Hematopoietic multipotent progenitor cell treated with erythropoietin and hydrocortisone succinate and interleukin-3 and kit ligand, for 8 days (in vitro differentiated cells): Measurements from ENCODE around the gene SRCAP.
A peak's percentile ranks its signal among the peaks of the same experiment; 100 is the strongest.

Source experiments
- DNase-seq: peaks from one replicate; pipeline ENCODE4 v3.0.0-alpha.2; 2015

The SRCAP gene

DNA sequence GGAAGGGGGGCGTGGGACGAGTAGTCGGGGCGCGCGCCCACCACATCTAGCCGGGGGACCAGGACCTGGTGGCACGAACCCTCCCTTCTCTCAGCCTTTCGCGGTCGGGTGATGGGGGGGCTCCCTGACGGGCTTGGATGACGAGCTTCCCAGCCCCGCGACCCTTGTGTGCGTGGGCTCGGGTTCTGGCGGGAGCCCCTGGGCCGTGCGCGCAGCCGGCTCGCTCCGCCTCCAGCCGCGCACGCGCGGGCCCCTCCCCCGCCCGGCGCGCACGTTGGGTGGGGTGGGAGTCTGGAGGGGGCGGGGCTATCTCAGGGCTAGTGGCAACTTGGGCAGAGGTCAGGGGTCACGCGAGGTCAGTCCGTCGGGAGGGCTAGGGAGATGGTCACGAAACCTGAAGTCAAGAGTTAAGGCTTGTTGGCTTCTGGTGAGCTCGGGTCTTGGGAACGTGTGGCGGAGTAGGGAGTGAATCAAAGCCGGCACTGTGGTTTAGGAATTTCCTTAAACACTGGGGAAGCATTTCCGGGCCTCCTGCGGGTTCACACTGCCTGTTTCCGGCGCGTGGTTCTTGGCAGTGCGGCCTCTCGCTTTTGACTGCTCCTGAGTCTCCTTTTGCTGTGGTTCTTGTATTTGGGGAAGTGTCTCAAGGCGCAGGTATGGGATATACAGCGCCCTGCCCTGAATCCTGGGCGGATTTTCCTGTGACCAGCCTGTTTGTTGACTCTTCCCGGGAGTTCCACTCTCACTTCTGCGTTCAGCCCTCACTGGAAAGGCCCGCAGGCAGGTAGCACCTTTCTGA is at the start of gene SRCAP:
TSS of gene SRCAP (plus strand) at position 356 of the 799 bp plus-strand sequence. CDS start 1,654 bp downstream, outside the sequence.
- DNase-seq = peak; percentile 84

DNA sequence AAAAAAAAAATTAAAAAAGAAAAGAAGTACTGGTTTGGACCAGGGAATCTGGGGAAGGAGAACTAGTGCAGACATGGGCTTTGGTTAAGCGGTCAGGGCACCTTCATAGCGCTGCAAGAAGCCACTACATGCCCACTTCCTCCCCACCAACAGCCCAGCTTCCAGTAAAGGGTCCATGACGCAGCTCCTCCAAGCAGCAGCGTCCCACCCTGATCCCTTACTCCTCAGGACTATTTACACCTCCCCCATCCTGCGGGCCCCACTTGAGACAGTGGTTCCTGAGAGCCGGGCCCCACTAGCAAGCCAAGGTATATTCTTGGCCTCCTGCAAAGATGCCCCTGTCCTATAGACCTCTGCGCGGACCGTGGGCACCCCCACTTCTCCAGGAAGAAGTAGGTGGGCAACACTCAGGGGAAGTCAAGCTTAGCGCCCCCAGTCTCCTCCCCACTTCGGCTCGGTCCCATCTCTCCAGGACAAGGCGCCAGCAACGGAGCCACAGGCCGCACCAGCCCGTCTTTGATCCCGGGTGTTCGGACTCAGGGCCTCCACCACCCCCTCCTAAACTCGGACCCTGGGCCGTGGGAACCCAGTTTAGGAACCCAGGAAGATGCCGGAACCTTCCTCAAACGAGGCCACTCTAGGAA is 49.1 kb upstream of the SRCAP start:
- DNase-seq = peak; percentile 33

DNA sequence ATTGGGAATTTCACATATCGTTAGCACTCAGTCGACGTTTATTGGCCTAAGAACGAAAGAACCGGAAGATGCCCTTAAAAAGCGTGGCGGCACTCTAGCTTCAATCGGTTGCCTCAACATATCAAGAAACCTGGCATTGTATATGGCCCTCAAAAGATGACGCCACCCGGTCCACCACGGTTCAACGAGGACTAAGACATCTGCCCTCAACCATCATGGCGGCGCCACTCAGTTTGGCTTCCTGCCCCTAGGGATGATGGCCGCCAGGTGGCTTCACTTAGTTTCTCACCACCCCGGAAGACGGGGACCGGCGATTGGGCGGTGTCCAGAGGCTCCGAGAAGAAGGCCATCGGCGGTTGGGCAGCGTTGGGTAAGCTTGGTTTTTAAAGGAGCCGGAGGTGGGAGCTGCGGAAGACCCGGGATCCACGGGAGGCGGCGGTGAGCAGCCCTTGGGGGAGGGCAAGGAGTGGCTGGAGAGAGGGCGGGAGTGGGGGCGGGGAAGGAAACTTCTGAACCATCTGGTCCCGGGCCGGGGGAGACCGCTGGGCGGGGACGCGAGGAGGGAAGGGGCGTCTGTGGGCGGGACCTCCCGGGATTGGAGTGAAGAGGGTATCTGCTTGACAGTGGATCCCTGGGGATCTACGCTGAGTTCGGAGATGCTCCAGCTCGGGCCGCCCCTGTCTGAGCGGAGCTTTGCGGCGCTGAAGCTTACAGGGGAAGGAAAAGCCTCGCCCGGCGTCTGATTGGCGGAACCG is 48.4 kb upstream of the SRCAP start, which contains the start of gene PRR14:
TSS of gene PRR14 (plus strand) at position 592 of the 755 bp plus-strand sequence. CDS start 686 bp downstream, outside the sequence.
- DNase-seq = peak; percentile 100

DNA sequence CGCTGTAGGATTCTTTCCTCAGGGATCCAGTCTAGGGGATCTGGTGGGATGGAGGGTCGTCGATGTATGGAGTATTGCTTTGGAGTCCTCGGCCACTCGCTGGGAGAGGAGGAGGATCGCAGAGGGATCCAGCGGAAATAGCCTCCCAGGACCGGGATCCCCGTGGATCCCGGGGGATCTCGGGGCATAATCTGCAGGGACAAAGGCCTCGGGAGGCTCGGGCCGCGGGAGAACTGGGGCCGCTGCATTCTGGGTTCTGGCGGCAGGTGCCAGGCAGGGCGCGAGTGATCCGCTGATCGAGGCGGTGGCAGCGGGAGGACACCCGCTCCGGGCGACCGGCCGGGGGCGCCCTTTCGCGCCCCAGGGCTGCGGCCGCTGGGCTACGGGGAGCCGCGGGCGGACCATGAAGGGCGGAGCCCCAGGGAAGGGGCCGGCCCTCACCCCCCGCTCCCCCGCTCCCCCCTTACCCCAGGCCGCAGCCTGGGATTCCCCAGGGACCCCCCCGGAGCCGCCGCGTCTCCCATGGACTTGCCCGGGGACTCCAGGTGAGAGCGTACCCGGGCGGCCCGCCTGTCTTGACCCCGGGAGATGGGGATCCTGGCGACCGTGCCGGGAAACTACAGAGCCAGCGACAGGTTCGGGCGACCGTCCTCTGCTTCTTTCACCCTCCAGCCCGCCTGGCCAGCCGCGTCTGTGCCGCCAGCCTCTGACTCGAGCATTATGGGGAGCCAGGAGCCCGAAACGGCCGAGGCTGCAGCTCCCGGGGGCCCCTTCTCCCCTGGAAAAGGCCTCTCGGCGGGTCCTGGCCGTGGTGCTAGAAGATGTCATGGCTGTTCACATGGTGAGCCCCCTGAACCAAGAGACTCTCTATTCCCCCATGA is 47.6 kb upstream of the SRCAP start:
- DNase-seq = peak; percentile 79

DNA sequence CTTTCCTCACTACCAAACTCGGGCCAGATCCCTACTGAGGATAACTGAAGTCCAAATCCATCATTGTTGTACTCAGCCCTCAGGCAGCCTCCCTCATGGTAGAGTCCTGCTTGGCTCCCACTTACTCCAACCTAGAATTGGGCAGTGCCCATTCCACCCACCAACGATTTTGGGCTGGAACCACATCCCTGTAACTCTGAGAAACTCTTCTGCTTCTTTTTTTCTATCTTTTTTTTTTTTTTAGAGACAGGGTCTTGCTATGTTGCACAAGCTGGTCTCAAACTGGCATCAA is 47.0 kb upstream of the SRCAP start:
- DNase-seq = no peak

DNA sequence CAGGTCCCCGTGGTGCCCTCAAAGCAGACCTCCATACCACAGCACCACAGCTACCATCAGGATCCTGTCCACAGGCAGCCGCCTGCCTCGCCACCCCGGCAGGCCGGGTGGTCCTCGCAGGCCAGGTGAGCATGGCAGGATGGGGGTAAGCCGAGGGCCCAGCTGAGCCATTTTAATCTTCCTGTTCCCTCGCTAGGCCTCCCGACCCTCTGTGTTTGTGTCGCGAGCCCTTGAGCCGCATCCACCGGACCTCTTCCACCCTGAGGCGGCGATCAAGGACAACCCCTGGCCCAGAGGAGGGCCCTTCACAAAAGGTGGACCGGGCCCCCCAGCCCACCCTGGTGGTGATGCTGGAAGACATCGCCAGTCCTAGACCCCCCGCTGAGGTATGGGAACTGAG is 46.3 kb upstream of the SRCAP start:
- DNase-seq = no peak

DNA sequence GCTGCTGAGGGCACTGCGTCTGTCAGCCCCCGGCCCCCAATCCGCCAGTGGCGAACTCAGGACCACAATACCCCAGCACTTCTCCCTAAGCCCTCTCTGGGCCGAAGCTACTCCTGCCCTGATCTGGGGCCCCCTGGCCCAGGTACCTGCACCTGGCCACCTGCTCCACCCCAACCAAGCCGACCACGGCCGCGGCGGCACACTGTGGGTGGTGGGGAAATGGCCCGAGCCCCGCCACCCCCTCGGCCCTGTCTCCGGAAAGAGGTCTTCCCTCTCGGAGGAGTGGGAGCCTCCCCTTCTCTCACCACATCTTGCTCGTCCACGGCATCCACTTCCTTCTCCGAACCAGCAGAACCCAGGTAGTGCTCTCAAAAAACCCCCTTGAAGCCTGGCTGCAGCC is 44.1 kb upstream of the SRCAP start:
- DNase-seq = no peak

DNA sequence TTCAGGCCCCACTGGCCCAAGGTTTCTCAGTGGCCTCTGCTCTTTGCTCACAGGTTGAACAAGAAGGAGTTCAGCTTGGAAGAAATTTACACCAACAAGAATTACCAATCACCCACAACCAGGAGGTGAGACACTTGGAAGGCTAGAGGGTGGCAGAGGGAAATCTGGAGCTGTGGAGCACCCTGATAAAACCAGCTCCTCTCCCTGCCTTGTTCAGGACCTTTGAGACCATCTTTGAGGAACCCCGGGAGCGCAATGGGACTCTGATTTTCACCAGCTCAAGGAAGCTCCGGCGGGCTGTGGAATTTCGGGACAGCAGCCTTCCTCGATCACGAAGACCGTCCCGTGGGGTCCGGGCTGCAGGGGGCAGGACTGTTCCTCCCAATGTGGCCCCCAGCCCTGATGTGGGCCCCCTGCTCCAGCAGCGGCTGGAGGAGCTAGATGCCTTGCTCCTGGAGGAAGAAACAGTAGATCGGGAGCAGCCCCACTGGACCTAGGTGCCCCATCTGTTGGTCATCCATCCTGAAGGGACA is 43.1 kb upstream of the SRCAP start:
- no peak for DNase-seq

DNA sequence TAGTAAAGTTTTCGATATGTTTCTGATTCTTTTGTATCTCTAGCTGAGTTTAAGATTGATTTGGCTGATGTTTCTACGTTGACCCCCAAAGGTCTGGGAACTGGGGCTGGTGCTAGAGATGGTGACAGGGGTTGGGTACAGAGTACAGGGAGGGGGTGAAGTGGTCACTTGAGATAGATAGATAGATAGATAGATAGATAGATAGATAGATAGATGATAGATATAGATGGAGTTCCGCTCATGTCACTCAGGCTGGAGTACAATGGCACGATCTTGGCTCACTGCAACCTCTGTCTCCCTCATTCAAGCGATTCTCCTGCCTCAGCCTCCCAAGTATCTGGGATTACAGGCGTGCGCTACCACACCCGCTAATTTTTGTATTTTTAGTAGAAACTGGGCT is 42.6 kb upstream of the SRCAP start:
- DNase-seq = no peak

DNA sequence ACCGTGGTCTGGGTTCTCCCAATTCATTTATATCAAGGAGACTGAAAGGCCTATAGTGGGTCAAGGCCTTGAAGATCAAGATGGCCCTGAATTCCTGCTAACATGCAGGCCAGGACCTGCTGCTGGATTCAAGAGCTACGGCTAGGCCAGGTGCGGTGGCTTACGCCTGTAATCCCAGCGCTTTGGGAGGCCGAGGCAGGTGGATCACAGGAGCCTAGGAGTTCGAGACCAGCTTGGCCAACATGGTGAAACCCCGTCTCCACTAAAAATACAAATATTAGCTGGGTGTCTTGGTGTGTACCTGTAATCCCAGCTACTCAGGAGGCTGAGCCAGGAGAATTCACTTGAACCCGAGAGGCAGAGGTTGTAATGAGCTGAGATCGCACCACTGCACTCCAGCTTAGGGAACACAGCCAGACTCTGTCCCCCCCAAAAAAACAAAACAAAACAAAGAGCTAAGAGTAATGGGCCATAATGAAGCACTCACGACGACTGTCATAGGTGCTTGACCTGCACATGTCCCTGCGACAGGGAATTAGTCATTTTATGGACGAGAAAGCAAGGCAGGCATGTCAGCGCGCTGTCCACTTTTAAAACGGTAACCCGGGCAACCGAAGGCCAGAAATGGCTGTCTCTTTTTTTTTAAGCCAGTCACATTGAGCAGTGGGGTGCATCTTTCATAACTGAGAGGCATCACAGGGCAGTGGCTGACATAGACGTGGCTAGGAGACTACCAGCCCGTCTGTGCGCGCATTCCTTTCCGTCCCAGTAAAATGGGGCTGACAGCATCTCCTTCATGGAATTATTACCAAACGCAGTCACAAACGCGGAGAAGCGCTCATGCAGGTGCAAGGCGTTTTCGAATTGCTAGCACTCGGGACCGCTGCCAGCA is 41.8 kb upstream of the SRCAP start:
- DNase-seq = no peak

DNA sequence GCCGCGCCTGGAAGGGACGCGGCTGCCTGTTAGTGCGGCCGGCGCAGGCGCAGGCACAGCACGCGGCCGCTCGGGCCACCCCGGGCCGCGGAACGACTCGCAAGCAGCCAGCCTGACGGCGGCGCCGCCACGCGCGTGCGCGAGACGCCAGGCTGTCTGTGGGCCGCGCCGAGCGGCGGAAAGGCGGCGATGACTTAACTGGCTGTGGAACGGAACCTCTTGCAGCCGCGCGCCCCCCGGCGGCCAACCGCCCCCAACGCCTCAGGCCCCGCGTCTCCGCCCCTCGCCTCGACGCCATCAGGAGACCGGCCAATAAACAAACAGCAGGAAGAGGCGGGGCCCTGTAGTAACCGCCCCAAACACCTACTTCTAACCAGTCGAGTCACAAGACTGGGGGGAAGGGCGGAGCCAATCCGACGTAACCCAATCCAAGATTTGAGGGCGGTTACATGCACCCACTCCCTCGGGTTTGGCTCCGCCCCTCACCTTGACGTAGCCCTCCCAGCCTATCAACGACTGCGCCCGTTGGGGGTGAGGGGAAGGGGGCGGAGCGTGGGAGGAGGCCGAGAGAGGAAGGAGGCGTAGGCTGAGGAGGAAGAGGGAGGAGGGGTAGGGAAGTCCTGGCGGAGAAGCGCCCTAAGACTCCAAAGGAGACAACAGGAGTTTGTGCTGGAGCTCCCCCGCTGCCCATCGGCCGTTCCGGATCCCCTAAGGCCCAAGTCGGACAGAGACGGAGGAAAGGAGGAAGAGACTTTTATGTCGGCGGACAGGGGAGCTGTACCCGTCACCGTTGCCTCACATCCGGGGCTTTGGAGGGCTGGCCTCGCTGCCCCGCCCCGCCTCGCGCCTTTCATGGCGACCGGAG is 40.9 kb upstream of the SRCAP start, which contains the start of gene FBRS:
TSS of gene FBRS (plus strand) at position 566 of the 865 bp plus-strand sequence. CDS start 1,088 bp downstream, outside the sequence.
- DNase-seq = peak; percentile 100

DNA sequence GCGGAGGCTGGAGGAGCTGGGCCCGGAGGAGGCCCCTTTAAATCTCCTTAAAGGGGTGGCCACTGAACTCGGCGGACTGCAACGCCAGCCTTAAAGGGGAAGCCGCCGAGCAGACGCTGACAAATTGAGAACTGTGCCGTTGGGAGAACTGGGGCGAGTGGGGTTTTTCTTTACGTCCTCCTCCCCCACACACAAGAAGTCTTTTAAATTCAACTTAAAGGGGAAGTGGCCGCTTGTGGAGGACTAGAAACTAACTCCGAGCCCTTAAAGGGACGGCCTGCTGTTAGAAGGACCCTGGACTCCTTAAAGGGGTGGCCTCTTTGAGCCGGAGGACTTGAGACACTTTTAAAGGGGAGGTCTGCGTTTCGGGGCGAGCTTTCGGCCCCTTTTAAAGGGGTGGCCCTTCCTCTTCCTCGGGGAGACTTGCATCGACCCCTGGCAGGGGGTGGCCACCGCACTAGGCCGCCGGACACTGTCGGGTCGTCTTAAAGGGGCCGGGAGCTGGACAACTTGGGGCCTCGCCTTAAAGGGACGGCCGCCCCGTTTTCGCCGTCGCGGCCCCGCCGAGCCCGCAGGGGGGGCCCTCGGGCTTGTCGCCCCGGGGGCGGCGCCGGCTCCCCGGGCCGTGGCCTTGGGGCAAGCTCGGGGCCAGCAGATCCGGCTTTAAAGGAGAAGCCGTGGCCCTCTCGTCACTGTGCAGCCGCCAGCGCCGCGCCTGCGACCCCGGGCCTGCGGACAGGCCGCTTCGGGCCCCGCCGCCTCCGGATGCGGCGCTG is 40.1 kb upstream of the SRCAP start:
- DNase-seq = peak; percentile 97

DNA sequence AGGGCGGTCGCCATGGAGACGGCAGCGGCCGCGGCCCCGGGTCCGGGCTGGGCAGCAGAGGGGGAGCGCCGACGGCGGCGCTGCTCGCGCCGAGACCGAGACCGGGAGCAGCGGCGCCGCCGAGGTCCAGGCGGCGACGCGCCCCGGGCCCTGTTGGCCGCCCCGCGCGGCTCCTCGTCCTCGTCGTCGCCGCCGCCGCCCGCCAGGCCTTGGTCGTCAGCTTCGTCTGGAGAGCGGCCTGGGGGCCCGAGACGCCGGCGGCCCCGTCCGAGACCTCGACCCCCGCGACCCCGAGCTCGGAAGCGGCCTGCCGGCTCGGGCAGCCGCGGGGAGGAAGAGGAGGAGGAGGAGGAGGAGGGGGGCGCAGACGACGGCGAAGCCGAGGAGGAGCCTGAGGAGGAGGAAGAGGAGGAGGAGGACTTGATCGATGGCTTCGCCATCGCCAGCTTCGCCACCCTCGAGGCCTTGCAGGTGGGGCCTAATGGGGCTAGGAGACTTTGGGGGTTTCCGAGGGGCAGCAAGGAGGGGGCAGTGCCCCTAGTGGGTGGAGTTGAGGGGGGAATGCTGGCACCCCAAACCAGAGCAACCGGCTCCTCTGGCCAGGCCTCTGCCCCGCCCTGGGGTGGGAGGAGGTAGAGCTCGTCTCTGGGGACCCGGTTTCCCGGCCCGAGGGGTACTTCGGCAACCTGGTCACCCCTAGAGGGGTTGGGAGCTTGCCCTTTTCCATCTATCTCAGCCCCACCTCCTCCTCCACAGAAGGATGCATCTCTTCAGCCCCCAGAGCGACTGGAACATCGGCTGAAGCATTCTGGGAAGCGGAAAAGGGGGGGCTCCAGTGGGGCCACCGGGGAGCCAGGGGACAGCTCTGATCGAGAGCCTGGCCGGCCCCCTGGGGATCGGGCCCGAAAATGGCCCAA is 39.2 kb upstream of the SRCAP start:
- no peak for DNase-seq

DNA sequence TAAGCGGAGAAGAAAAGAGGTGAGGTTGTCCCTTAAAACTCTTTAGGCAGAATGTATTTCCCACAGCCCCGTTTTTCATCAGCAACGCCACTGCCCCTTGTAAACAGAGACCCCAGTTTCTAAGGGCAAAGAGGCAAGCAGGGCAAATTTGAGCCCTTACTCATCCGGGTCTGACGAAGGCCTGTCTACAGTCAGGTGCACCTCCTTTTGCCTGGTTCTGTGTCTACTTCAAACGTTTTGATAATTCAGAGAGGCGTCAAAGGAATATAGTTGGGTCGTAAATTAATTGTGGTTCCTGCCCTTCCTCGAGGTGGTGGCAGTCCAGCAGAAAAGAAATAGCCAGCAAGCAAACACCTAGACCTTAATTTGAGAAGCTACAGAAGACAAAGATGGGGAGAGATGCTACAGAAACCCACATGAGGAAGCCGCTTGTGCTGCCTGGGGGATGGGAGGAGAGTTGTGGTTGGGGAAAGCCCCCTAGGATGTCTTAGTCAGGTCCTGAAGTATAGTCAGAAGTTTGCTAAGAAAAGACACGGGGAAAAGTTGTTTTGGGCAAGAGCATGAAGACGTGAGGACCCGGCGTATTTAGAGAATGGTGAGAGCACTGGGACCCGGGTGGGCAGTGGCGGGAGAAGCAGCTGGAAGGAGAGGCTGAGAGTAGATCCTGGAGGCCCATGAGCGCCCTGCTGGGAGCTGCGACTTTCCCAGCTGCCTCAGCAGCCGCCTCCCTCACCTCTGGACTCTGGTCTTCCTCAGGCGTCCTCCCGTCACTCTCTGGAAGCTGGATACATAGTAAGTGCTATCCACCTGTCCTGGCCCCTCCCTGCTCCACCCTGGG is 38.3 kb upstream of the SRCAP start:
- DNase-seq = no peak

DNA sequence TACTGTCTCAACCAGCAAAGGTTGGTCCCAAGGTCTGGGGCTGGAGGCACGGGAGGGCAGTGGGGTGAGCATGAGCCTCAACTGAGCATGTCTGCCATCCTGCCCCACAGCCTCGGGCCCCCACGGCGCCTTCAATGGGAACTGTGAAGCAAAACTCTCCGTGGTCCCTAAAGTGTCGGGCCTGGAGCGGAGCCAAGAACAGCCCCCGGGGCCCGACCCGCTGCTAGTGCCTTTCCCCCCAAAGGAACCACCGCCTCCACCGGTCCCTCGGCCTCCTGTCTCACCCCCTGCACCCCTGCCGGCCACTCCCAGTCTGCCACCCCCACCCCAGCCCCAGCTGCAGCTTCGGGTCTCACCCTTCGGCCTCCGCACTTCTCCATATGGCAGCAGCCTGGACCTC is 36.5 kb upstream of the SRCAP start:
- DNase-seq = no peak

DNA sequence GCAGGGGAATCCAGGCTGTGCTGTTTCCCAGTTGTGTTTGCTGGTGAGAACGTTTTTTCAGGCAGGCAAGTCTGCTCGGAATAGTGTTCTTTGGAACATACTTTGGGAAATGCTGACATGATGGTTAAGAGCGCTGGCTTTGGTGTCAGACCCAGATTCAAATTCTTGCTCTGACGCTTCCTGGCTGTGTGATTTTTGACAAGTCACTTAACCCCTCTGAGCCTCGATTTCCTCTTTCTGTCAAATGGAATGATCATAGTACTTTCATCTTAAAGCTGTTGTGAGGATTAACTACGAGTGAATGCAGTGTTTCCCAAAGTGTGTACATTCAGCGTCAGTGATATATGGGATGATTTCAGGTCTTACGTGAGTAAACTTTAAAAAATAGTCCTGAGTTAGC is 35.9 kb upstream of the SRCAP start:
- no peak for DNase-seq

DNA sequence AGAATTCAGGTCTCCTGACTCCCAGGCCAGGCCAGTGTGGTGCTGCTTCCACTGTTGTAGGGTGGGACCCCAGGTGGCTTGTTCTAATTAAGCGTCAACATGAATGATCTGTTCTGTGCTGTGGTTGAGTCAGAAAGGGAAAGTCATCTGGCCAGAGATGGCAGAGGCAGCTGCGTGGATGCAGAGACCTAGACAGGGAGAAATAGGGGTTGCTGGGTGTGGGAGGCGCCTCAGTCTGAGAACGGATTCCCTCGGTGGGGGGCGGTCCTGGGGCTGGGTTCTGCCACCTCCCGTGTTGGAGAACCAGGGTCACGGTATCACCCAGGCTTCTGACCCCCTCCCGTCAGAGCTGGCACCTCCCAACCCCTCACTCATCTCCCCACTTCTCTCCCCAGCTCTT is 35.2 kb upstream of the SRCAP start:
- no peak for DNase-seq
